HCT116 (cell line): ENCODE measurements around the gene RNU5D-1. TPM values are rescaled to one million over a fixed set of nuclear protein-coding genes. Genes with fewer than 3 reads are reported as not detected.

Source experiments
- ATAC-seq: fragments of 200-7000 bp; cut with Tn5 transposase; 2 replicates; pipeline ENCODE4 v1.9.1; 2020; ENCODE audit warnings: mild to moderate bottlenecking, moderate library complexity
- BruUV-seq: library from RNA; stranded (reverse); fragments of 400-500 nt; replicated peaks from 2 replicates; lab custom pipeline; 2021; lab: Mats Ljungman, UMichigan
- CTCF ChIA-PET: fragments of 300-600 bp; sonication (Branson Sonifier 250); formaldehyde crosslinking; loops from one replicate; lab custom pipeline; 2021; ENCODE audit warnings: antibody characterized with exemption; lab: Charles Lee
- POLR2A ChIA-PET: fragments of 300-600, 350-600 bp; sonication (Branson Sonifier 250); formaldehyde crosslinking; loops from one replicate; lab custom pipeline; 2021; ENCODE audit warnings: antibody characterized with exemption; lab: Charles Lee
- RAD21 ChIA-PET, 2 experiments: fragments of 300-600 bp; sonication (Branson Sonifier 250); formaldehyde crosslinking; loops; one replicate each; lab custom pipeline; 2023; ENCODE audit warnings: low total read pairs in 2 of 2; ENCODE audit not compliant: uncharacterized antibody in 2 of 2, unreplicated experiment in 2 of 2, low non-redundant PET in 1 of 2; lab: Charles Lee
- DNase-seq: peaks from one replicate; pipeline ENCODE4 v3.0.0-alpha.2; 2010; ENCODE audit warnings: low read depth, low spot score
- H2AFZ ChIP-seq: fragments of 200-600 bp; shearing (Covaris generic), sonication (generic); 2 replicates; pipeline ENCODE4 v1.6.1; 2017; ENCODE audit warnings: low read depth, mixed run types, mixed read lengths, antibody characterized with exemption, low read length; ENCODE audit not compliant: poor library complexity, severe bottlenecking
- H3K27ac ChIP-seq: 2 replicates; pipeline ENCODE4 v1.5.1; 2012; ENCODE audit warnings: low read depth, low read length
- H3K27me3 ChIP-seq: fragments of 200-600 bp; sonication (generic); 2 replicates; pipeline ENCODE4 v1.6.1; 2016; ENCODE audit warnings: mixed run types, low read length, mixed read lengths; ENCODE audit not compliant: insufficient read depth
- H3K36me3 ChIP-seq, 2 experiments: fragments of 200-500 bp in 1 of 2; fragments of 200-600 bp in 1 of 2; sonication (Bioruptor generic) in 1 of 2; sonication (generic) in 1 of 2; 2 replicates each; pipeline versions ENCODE4 v1.5.1 to v1.6.1; 2014 to 2016; ENCODE audit warnings: low read length in 2 of 2, inconsistent platforms in 1 of 2, mixed read lengths in 1 of 2, mixed run types in 1 of 2; ENCODE audit not compliant: insufficient read depth in 2 of 2, control insufficient read depth in 1 of 2
- H3K4me1 ChIP-seq, 2 experiments: fragments of 200-600 bp in 1 of 2; sonication (generic) in 1 of 2; 2 replicates each; pipeline versions ENCODE4 v1.5.1 to v1.6.1; 2012 to 2017; ENCODE audit warnings: low read length in 2 of 2, inconsistent platforms in 1 of 2, mild to moderate bottlenecking in 1 of 2, mixed read lengths in 1 of 2, mixed run types in 1 of 2, moderate library complexity in 1 of 2; ENCODE audit not compliant: insufficient read depth in 2 of 2, control insufficient read depth in 1 of 2
- H3K4me2 ChIP-seq: fragments of 200-600 bp; sonication (generic); 2 replicates; pipeline ENCODE4 v1.6.1; 2017; ENCODE audit warnings: mixed run types, low read length, mixed read lengths
- H3K4me3 ChIP-seq, 2 experiments: fragments of 200-600 bp in 1 of 2; sonication (generic) in 1 of 2; replicated peaks in 1 of 2; 2 replicates each; pipeline ENCODE4 v1.5.1; 2011 to 2016; ENCODE audit warnings: low read length in 2 of 2, control low read depth in 1 of 2, low read depth in 1 of 2, mild to moderate bottlenecking in 1 of 2, mixed read lengths in 1 of 2, mixed run types in 1 of 2
- H3K79me2 ChIP-seq: fragments of 200-600 bp; sonication (generic); 2 replicates; pipeline ENCODE4 v1.6.1; 2017; ENCODE audit warnings: mild to moderate bottlenecking, mixed run types, low read length, moderate library complexity, mixed read lengths; ENCODE audit not compliant: insufficient read depth
- H3K9ac ChIP-seq: fragments of 200-600 bp; sonication (generic); 2 replicates; pipeline ENCODE4 v1.6.1; 2016; ENCODE audit warnings: low read length, mixed read lengths
- H3K9me2 ChIP-seq: fragments of 200-600 bp; sonication (generic), shearing (Covaris generic); 2 replicates; pipeline ENCODE4 v1.6.1; 2017; ENCODE audit warnings: mixed run types, mild to moderate bottlenecking, moderate library complexity; ENCODE audit not compliant: insufficient read depth
- H3K9me3 ChIP-seq, 2 experiments: fragments of 200-500 bp in 1 of 2; fragments of 200-600 bp in 1 of 2; sonication (Bioruptor generic) in 1 of 2; sonication (generic) in 1 of 2; 2 replicates each; pipeline ENCODE4 v1.6.1; 2014 to 2017; ENCODE audit warnings: low read length in 2 of 2, mixed read lengths in 2 of 2, inconsistent platforms in 1 of 2, low read depth in 1 of 2, mild to moderate bottlenecking in 1 of 2, mixed run types in 1 of 2, moderate library complexity in 1 of 2; ENCODE audit not compliant: control insufficient read depth in 1 of 2, insufficient read depth in 1 of 2
- H4K20me1 ChIP-seq: fragments of 200-600 bp; sonication (generic), shearing (Covaris generic); 2 replicates; pipeline ENCODE4 v1.6.1; 2017; ENCODE audit warnings: mixed run types, mild to moderate bottlenecking, moderate library complexity; ENCODE audit not compliant: insufficient read depth
- CEBPB ChIP-seq: IDR thresholded peaks from 2 replicates; pipeline ENCODE4 v1.6.1; 2012; ENCODE audit warnings: low read depth
- EGR1 ChIP-seq: IDR thresholded peaks from 2 replicates; pipeline ENCODE4 v1.6.1; 2012; ENCODE audit warnings: low read depth
- ELF1 ChIP-seq: IDR thresholded peaks from 2 replicates; pipeline ENCODE4 v1.6.1; 2012; ENCODE audit warnings: low read depth, borderline replicate concordance
- FOSL1 ChIP-seq: IDR thresholded peaks from 2 replicates; pipeline ENCODE4 v1.6.1; 2012; ENCODE audit warnings: low read depth
- POLR2A ChIP-seq: IDR thresholded peaks from 2 replicates; pipeline ENCODE4 v1.7.0; 2011; ENCODE audit warnings: borderline replicate concordance; ENCODE audit not compliant: insufficient read depth, insufficient read length; ENCODE audit errors: extremely low read depth
- RAD21 ChIP-seq: IDR thresholded peaks from 2 replicates; pipeline ENCODE4 v1.6.1; 2012; ENCODE audit warnings: low read depth, mild to moderate bottlenecking
- SP1 ChIP-seq: IDR thresholded peaks from 2 replicates; pipeline ENCODE4 v1.6.1; 2012; ENCODE audit warnings: low read depth
- YY1 ChIP-seq: IDR thresholded peaks from 2 replicates; pipeline ENCODE4 v1.6.1; 2011; ENCODE audit warnings: low read length, low read depth, moderate library complexity, mild to moderate bottlenecking; ENCODE audit not compliant: insufficient replicate concordance; ENCODE audit errors: extremely low read depth
- ZFX ChIP-seq: fragments of 450-650 bp; IDR thresholded peaks from 2 replicates; pipeline ENCODE4 v1.6.1; 2017
- intact Hi-C: fragments of 100-400 bp; cut with micrococcal nuclease; formaldehyde crosslinking; loops from 2 replicates; pipeline ENCODE4 v1.10.0; 2022
- total RNA-seq: library from RNA; stranded (reverse); gene quantifications from one replicate; pipeline ENCODE4 v1.2.1, GENCODE V29; 2021; ENCODE audit not compliant: unreplicated experiment
- TF ChIP-seq, protein P1 (sequence below): IDR thresholded peaks from 2 replicates; pipeline ENCODE4 v1.6.1; 2012; ENCODE audit warnings: low read depth
- TF ChIP-seq, protein P2 (sequence below): IDR thresholded peaks from 2 replicates; pipeline ENCODE4 v1.6.1; 2012
- TF ChIP-seq, protein P3 (sequence below): IDR thresholded peaks from 2 replicates; pipeline ENCODE4 v1.6.1; 2011; ENCODE audit warnings: mild to moderate bottlenecking, low read length, moderate library complexity; ENCODE audit not compliant: insufficient replicate concordance; ENCODE audit errors: extremely low read depth
- TF ChIP-seq, protein P4 (sequence below), 3 experiments: fragments of 200-600 bp in 1 of 3; sonication (generic) in 1 of 3; IDR thresholded peaks in 2 of 3; conservative IDR thresholded peaks in 1 of 3; 2 replicates each; pipeline ENCODE4 v1.5.1; 2012 to 2017; ENCODE audit warnings: low read depth in 2 of 3, low read length in 2 of 3, antibody characterized with exemption in 1 of 3, borderline replicate concordance in 1 of 3, control low read depth in 1 of 3, mild to moderate bottlenecking in 1 of 3, mixed read lengths in 1 of 3, mixed run types in 1 of 3, moderate library complexity in 1 of 3; ENCODE audit not compliant: insufficient read depth in 1 of 3

Gene RNU5D-1
- total RNA-seq, 1 experiment from 2014 or later = not detected

DNA sequence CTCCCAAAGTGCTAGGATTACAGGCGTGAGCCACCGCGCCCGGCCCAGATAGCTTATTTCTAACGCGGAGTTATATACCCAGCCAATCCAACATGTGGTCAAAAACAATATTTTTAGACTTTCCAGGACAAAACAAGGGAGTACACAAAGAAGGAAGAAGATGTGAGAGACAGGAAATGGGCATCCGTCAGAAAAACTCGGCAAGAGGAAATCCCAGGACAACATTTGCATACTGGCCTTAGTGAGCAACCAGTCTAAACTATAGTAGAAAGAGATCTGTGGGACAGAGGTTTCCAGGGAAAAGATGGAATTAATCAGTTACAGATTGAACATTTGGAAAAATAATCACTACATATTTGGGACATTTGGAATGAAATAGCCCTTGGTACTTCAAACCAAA is 45.1 kb downstream of the RNU5D-1 start (continued):
- no peak for TF ChIP-seq RAD21
- TF ChIP-seq, protein P1, sequence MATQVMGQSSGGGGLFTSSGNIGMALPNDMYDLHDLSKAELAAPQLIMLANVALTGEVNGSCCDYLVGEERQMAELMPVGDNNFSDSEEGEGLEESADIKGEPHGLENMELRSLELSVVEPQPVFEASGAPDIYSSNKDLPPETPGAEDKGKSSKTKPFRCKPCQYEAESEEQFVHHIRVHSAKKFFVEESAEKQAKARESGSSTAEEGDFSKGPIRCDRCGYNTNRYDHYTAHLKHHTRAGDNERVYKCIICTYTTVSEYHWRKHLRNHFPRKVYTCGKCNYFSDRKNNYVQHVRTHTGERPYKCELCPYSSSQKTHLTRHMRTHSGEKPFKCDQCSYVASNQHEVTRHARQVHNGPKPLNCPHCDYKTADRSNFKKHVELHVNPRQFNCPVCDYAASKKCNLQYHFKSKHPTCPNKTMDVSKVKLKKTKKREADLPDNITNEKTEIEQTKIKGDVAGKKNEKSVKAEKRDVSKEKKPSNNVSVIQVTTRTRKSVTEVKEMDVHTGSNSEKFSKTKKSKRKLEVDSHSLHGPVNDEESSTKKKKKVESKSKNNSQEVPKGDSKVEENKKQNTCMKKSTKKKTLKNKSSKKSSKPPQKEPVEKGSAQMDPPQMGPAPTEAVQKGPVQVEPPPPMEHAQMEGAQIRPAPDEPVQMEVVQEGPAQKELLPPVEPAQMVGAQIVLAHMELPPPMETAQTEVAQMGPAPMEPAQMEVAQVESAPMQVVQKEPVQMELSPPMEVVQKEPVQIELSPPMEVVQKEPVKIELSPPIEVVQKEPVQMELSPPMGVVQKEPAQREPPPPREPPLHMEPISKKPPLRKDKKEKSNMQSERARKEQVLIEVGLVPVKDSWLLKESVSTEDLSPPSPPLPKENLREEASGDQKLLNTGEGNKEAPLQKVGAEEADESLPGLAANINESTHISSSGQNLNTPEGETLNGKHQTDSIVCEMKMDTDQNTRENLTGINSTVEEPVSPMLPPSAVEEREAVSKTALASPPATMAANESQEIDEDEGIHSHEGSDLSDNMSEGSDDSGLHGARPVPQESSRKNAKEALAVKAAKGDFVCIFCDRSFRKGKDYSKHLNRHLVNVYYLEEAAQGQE = no peak
- TF ChIP-seq, protein P2, sequence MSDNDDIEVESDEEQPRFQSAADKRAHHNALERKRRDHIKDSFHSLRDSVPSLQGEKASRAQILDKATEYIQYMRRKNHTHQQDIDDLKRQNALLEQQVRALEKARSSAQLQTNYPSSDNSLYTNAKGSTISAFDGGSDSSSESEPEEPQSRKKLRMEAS = no peak
- TF ChIP-seq YY1 = no peak
- no peak for TF ChIP-seq ELF1
- no peak for TF ChIP-seq ZFX
- no peak for TF ChIP-seq POLR2A
- no peak for TF ChIP-seq SP1
- no peak for TF ChIP-seq CEBPB

DNA sequence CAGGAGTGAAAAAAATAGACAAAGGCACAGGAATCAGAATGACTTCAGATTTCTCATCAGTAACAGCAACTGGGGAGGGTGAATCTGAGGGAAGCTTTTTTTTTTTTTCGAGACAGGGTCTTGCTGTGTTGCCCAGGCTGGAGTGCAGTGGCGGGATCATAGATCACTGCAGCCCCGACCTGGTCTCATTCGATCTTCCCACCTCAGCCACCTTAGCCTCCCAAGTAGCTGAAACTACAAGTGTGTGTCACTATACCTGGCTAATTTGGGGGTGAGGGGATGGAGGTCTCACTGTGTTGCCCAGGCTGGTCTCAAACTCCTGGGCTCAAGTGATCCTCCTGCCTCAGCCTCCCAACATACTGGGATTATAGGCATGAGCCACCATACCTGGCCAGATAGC is 45.8 kb downstream of the RNU5D-1 start:
- no peak overlapping the region for H2AFZ ChIP-seq
- peaks cover 19 to 21% of the 10 kb centered on the region in 2 experiments for H3K4me1 ChIP-seq
- H3K9me2 ChIP-seq = no peaks in the 10 kb centered on the region
- DNase-seq = no peak
- intact Hi-C loops = no loop called here
- no peak overlapping the region for H3K4me3 ChIP-seq
- H3K9ac ChIP-seq = no peak overlapping the region
- no peaks in the 10 kb centered on the region for H3K79me2 ChIP-seq
- ChIA-PET POLR2A (interaction anchor here (0.5 to 0.7 kb wide), 2 partner anchors 11 to 18 kb away, joined by 3 read pairs; partner anchors contain the start of gene TMEM53), RAD21 (no interaction called here), CTCF (no interaction called here)
- H4K20me1 ChIP-seq = no peaks in the 10 kb centered on the region
- no peak overlapping the region for H3K27ac ChIP-seq
- H3K27me3 ChIP-seq = no peaks in the 10 kb centered on the region
- H3K4me2 ChIP-seq = no peak overlapping the region
- H3K9me3 ChIP-seq = no peaks in the 10 kb centered on the region
- ATAC-seq = no peak
- BruUV-seq = no TSS peak
- H3K36me3 ChIP-seq = no peaks in the 10 kb centered on the region
- TF ChIP-seq ELF1 = no peak
- TF ChIP-seq, protein P3, sequence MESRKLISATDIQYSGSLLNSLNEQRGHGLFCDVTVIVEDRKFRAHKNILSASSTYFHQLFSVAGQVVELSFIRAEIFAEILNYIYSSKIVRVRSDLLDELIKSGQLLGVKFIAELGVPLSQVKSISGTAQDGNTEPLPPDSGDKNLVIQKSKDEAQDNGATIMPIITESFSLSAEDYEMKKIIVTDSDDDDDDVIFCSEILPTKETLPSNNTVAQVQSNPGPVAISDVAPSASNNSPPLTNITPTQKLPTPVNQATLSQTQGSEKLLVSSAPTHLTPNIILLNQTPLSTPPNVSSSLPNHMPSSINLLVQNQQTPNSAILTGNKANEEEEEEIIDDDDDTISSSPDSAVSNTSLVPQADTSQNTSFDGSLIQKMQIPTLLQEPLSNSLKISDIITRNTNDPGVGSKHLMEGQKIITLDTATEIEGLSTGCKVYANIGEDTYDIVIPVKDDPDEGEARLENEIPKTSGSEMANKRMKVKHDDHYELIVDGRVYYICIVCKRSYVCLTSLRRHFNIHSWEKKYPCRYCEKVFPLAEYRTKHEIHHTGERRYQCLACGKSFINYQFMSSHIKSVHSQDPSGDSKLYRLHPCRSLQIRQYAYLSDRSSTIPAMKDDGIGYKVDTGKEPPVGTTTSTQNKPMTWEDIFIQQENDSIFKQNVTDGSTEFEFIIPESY = no peak
- TF ChIP-seq, protein P4, sequence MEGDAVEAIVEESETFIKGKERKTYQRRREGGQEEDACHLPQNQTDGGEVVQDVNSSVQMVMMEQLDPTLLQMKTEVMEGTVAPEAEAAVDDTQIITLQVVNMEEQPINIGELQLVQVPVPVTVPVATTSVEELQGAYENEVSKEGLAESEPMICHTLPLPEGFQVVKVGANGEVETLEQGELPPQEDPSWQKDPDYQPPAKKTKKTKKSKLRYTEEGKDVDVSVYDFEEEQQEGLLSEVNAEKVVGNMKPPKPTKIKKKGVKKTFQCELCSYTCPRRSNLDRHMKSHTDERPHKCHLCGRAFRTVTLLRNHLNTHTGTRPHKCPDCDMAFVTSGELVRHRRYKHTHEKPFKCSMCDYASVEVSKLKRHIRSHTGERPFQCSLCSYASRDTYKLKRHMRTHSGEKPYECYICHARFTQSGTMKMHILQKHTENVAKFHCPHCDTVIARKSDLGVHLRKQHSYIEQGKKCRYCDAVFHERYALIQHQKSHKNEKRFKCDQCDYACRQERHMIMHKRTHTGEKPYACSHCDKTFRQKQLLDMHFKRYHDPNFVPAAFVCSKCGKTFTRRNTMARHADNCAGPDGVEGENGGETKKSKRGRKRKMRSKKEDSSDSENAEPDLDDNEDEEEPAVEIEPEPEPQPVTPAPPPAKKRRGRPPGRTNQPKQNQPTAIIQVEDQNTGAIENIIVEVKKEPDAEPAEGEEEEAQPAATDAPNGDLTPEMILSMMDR (IDR thresholded peaks at IDR 0.05 in 2 of 3, conservative IDR thresholded peaks at IDR 0.05 in 1 of 3; ENCODE audit: borderline replicate concordance in 1 of 3, insufficient read depth in 1 of 3, low read depth in 2 of 3, low read length in 2 of 3) = no peak
- TF ChIP-seq, protein P2 = no peak
- TF ChIP-seq EGR1 = no peak
- TF ChIP-seq YY1 = no peak
- no peak for TF ChIP-seq FOSL1
